ENCODE measurements around the gene DLG3.
"Not testable (repeated sequence)": the region's sequence is repeated elsewhere in the genome, so short reads cannot be mapped to it uniquely, and the experiment has no call there.

DLG3 gene

DNA sequence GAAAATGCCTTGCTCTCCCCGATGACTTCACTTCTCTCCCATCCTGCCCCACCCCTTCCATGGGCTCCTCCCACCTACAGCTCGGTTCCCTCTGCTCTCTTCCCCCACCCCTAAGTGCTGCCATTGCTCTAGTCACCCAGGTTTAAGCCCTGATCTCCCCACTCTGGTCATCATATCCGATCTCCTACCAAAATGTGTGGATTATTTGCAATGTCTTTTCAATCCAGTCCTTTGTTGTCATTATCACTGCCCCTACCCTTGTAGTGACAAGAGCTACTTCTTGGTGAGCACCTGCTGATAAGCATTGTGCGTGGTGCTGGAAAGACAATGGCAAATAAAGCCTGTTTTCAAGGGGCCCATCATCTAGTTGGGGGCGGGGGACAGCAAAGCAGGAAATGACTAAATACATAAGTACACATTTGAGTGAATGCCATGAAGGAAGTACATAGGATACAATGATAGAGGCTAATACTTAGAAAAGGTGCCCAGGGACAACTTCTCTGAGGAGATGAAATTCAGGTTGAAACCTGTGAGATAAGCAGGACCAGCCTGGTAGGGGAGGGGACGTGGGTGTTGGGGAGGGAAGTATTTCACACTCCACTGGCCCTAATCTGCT lies 63.8 kb downstream of the DLG3 start:
- Histone ChIP-seq H3K9me3 (ENCODE audit: control insufficient read depth in 2 of 2, low read length in 2 of 2) (no peaks in the 10 kb centered on the region), H3K27me3 (ENCODE audit: control insufficient read depth in 2 of 2, insufficient read depth in 2 of 2, low read length in 2 of 2) (no peaks in the 10 kb centered on the region), H3K4me1 (ENCODE audit: control insufficient read depth in 2 of 2, insufficient read depth in 2 of 2, low read length in 2 of 2) (peaks cover 0 to 6% of the 10 kb centered on the region in 2 donors), H3K4me3 (ENCODE audit: low read length in 2 of 2) (no peak overlapping the region), H3K9ac (ENCODE audit: low read depth in 1 of 2, low read length in 2 of 2) (no peak overlapping the region), H3K27ac (ENCODE audit: low read depth in 2 of 2, low read length in 2 of 2) (no peak overlapping the region), H3K36me3 (ENCODE audit: control insufficient read depth in 2 of 2, insufficient read depth in 2 of 2, low read length in 2 of 2) (peaks cover 3 to 11% of the 10 kb centered on the region in 2 donors)

DNA sequence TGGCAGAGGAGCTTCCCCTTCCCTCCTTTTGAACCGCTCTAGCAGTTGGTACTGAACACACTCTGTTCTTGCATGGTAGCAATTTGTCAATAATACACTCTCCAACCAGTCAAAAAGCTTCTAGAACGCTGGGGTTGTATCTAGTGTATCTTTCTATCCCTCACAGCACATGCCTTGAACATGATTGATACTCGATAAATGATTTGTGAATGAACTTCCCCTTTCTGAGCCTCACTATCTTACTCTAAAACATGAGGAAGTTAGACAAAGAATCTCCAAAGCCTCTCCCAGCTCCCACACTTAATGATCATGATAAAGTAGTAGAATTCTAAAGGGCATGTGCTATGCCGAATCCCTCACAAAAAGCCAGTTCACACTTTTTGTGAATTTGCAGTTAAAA lies 64.4 kb downstream of the DLG3 start:
- H3K9me3 ChIP-seq (ENCODE audit: control insufficient read depth in 2 of 2, low read length in 2 of 2) = no peaks in the 10 kb centered on the region
- no peak overlapping the region for H3K27ac ChIP-seq (ENCODE audit: low read depth in 2 of 2, low read length in 2 of 2)
- no peak overlapping the region for H3K4me3 ChIP-seq (ENCODE audit: low read length in 2 of 2)
- no peak overlapping the region for H3K9ac ChIP-seq (ENCODE audit: low read depth in 1 of 2, low read length in 2 of 2)
- peaks cover 0 to 5% of the 10 kb centered on the region in 2 donors for H3K36me3 ChIP-seq (ENCODE audit: control insufficient read depth in 2 of 2, insufficient read depth in 2 of 2, low read length in 2 of 2)
- H3K27me3 ChIP-seq (ENCODE audit: control insufficient read depth in 2 of 2, insufficient read depth in 2 of 2, low read length in 2 of 2) = no peaks in the 10 kb centered on the region
- peaks cover 0 to 6% of the 10 kb centered on the region in 2 donors for H3K4me1 ChIP-seq (ENCODE audit: control insufficient read depth in 2 of 2, insufficient read depth in 2 of 2, low read length in 2 of 2)

DNA sequence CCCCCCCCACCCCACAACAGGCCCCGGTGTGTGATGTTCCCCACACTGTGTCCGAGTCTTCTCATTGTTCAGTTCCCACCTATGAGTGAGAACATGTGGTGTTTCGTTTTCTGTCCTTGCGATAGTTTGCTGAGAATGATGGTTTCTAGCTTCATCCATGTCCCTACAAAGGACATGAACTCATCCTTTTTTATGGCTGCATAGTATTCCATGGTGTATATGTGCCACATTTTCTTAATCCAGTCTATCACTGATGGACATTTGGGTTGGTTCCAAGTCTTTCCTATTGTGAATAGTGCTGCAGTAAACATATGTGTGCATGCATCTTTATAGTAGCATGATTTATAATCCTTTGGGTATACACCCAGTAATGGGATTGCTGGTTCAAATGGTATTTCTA lies 70.6 kb downstream of the DLG3 start:
- H3K27ac ChIP-seq (ENCODE audit: low read depth in 2 of 2, low read length in 2 of 2); H3K4me1 ChIP-seq (ENCODE audit: control insufficient read depth in 2 of 2, insufficient read depth in 2 of 2, low read length in 2 of 2); H3K4me3 ChIP-seq (ENCODE audit: low read length in 2 of 2): not testable (repeated sequence)

DNA sequence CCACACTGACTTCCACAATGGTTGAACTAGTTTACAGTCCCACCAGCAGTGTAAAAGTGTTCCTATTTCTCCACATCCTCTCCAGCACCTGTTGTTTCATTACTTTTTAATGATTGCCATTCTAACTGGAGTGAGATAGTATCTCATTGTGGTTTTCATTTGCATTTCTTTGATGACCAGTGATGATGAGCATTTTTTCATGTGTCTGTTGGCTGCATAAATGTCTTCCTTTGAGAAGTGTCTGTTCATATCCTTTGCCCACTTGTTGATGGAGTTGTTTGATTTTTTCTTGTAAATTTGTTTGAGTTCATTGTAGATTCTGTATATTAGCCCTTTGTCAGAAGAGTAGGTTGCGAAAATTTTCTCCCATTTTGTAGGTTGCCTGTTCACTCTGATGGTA lies 71.1 kb downstream of the DLG3 start:
- H3K4me3 ChIP-seq (ENCODE audit: low read length in 2 of 2); H3K27me3 ChIP-seq (ENCODE audit: control insufficient read depth in 2 of 2, insufficient read depth in 2 of 2, low read length in 2 of 2); H3K9me3 ChIP-seq (ENCODE audit: control insufficient read depth in 2 of 2, low read length in 2 of 2); H3K9ac ChIP-seq (ENCODE audit: low read depth in 1 of 2, low read length in 2 of 2); H3K36me3 ChIP-seq (ENCODE audit: control insufficient read depth in 2 of 2, insufficient read depth in 2 of 2, low read length in 2 of 2); H3K4me1 ChIP-seq (ENCODE audit: control insufficient read depth in 2 of 2, insufficient read depth in 2 of 2, low read length in 2 of 2); H3K27ac ChIP-seq (ENCODE audit: low read depth in 2 of 2, low read length in 2 of 2): not testable (repeated sequence)

More for the DNA sequence above, 70.6 kb downstream of the DLG3 start:
- not testable (repeated sequence) for H3K27me3 ChIP-seq (ENCODE audit: control insufficient read depth in 2 of 2, insufficient read depth in 2 of 2, low read length in 2 of 2); H3K9ac ChIP-seq (ENCODE audit: low read depth in 1 of 2, low read length in 2 of 2); H3K9me3 ChIP-seq (ENCODE audit: control insufficient read depth in 2 of 2, low read length in 2 of 2); H3K36me3 ChIP-seq (ENCODE audit: control insufficient read depth in 2 of 2, insufficient read depth in 2 of 2, low read length in 2 of 2)

DNA sequence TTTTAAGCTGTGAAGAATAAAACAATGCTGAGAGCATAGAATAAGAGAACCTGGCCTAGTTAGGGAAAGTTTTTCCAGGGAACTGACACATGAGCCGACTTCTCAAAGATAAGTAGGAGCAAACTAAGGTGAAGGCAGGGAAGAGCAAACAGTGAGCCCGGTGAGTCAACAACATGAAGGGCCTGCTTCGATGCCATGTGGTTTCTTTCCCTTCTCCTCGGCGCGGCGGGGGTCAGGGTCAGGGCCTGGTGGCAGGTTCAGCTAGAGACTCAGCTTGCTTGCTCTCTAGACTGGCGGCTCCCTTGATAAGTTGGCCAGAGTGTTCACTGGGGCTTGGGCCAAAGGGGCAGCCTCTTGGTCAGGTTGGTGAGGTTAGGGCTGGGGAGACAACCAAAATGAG lies 81.1 kb downstream of the DLG3 start:
- Histone ChIP-seq H3K9me3 (ENCODE audit: control insufficient read depth in 2 of 2, low read length in 2 of 2) (no peaks in the 10 kb centered on the region), H3K27ac (ENCODE audit: low read depth in 2 of 2, low read length in 2 of 2) (no peak overlapping the region), H3K27me3 (ENCODE audit: control insufficient read depth in 2 of 2, insufficient read depth in 2 of 2, low read length in 2 of 2) (peaks cover 0 to 3% of the 10 kb centered on the region in 2 donors), H3K4me3 (ENCODE audit: low read length in 2 of 2) (no peak overlapping the region), H3K36me3 (ENCODE audit: control insufficient read depth in 2 of 2, insufficient read depth in 2 of 2, low read length in 2 of 2) (no peaks in the 10 kb centered on the region), H3K4me1 (ENCODE audit: control insufficient read depth in 2 of 2, insufficient read depth in 2 of 2, low read length in 2 of 2) (no peaks in the 10 kb centered on the region), H3K9ac (ENCODE audit: low read depth in 1 of 2, low read length in 2 of 2) (no peak overlapping the region)

DNA sequence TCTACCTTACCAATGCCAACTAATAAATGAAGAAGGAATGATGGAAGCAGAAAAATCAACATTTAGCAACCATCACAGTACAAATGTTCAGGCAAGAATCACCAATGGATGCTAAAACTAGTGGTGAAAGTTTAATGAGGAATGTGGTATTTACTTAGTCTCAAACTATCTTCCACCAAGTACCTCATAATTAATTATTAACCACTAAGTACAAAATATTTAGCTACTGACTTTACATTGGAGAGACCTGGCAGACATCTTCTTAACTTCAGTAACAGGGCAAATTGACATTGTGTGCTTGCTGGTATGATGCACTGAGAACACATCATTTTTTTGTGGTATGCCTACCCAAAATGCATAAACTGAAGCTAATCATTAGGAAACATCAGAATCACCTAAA lies 82.4 kb downstream of the DLG3 start:
- no peaks in the 10 kb centered on the region for H3K36me3 ChIP-seq (ENCODE audit: control insufficient read depth in 2 of 2, insufficient read depth in 2 of 2, low read length in 2 of 2)
- peaks cover 0 to 8% of the 10 kb centered on the region in 2 donors for H3K27me3 ChIP-seq (ENCODE audit: control insufficient read depth in 2 of 2, insufficient read depth in 2 of 2, low read length in 2 of 2)
- H3K9ac ChIP-seq (ENCODE audit: low read depth in 1 of 2, low read length in 2 of 2) = no peak overlapping the region
- no peaks in the 10 kb centered on the region for H3K9me3 ChIP-seq (ENCODE audit: control insufficient read depth in 2 of 2, low read length in 2 of 2)
- H3K27ac ChIP-seq (ENCODE audit: low read depth in 2 of 2, low read length in 2 of 2) = no peak overlapping the region
- H3K4me1 ChIP-seq (ENCODE audit: control insufficient read depth in 2 of 2, insufficient read depth in 2 of 2, low read length in 2 of 2) = no peaks in the 10 kb centered on the region
- no peak overlapping the region for H3K4me3 ChIP-seq (ENCODE audit: low read length in 2 of 2)

DNA sequence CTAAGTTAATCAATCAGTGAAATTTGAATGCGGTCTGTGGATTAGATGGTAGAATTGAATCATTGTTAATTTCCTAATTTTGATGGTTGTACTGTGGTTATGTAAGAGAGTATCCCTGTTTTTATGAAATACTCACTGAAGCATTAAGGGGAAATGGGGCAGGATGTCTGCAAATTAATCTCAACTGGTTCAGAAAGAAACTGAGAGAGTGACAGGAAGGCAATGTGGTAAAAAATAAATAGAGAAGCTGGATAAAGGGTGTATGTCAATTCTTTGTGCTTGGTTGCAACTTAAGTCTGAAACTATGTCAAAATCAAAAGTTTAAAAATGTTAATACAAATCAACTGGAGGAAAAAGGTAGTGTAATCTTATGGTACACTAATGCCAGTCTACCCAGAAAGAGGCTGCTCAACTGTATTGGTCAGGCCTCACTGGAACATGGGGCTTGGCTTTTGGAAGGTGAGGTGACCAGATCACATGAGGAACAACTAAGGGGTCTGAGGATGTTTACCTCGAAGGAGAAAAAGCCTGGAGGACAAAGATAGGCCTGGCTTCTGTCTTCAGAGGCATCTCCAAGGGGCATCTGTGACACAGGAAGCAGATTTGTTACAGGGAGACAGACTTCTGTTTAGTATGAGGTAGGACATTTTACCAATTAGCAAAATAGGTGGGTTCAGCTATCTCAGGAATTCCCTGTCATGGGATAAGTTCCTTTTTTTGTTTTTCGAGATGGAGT lies 83.1 kb downstream of the DLG3 start:
- Histone ChIP-seq H3K4me1 (ENCODE audit: control insufficient read depth in 2 of 2, insufficient read depth in 2 of 2, low read length in 2 of 2) (no peaks in the 10 kb centered on the region), H3K4me3 (ENCODE audit: low read length in 2 of 2) (no peak overlapping the region), H3K27me3 (ENCODE audit: control insufficient read depth in 2 of 2, insufficient read depth in 2 of 2, low read length in 2 of 2) (peaks cover 0 to 8% of the 10 kb centered on the region in 2 donors), H3K36me3 (ENCODE audit: control insufficient read depth in 2 of 2, insufficient read depth in 2 of 2, low read length in 2 of 2) (no peaks in the 10 kb centered on the region), H3K27ac (ENCODE audit: low read depth in 2 of 2, low read length in 2 of 2) (no peak overlapping the region), H3K9me3 (ENCODE audit: control insufficient read depth in 2 of 2, low read length in 2 of 2) (no peaks in the 10 kb centered on the region), H3K9ac (ENCODE audit: low read depth in 1 of 2, low read length in 2 of 2) (no peak overlapping the region)

DNA sequence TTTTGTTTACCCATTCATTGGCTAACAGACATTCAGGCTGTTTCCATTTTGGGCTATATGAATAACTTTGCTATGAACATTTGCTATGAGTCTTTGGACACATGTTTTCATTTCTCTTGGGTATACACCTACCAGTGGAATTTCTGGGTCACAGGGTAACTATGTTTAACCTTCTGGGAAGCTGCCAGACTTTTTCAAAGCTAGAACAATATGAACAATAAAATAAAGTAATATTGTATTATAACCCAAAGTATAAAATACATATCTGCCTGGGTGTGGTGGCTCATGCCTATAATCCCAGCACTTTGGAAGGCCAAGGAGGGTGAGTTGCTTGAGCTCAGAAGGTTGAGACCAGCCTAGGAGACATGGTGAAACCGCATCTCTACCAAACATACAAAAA lies 90.6 kb downstream of the DLG3 start:
- no peaks in the 10 kb centered on the region for H3K9me3 ChIP-seq (ENCODE audit: control insufficient read depth in 2 of 2, low read length in 2 of 2)
- no peak overlapping the region for H3K9ac ChIP-seq (ENCODE audit: low read depth in 1 of 2, low read length in 2 of 2)
- H3K27me3 ChIP-seq (ENCODE audit: control insufficient read depth in 2 of 2, insufficient read depth in 2 of 2, low read length in 2 of 2) = peaks cover 0 to 5% of the 10 kb centered on the region in 2 donors
- H3K36me3 ChIP-seq (ENCODE audit: control insufficient read depth in 2 of 2, insufficient read depth in 2 of 2, low read length in 2 of 2) = no peaks in the 10 kb centered on the region
- no peak overlapping the region for H3K4me3 ChIP-seq (ENCODE audit: low read length in 2 of 2)
- peak overlapping the region; percentile 60 to 61 for H3K27ac ChIP-seq (ENCODE audit: low read depth in 2 of 2, low read length in 2 of 2)
- H3K4me1 ChIP-seq (ENCODE audit: control insufficient read depth in 2 of 2, insufficient read depth in 2 of 2, low read length in 2 of 2) = no peaks in the 10 kb centered on the region

DNA sequence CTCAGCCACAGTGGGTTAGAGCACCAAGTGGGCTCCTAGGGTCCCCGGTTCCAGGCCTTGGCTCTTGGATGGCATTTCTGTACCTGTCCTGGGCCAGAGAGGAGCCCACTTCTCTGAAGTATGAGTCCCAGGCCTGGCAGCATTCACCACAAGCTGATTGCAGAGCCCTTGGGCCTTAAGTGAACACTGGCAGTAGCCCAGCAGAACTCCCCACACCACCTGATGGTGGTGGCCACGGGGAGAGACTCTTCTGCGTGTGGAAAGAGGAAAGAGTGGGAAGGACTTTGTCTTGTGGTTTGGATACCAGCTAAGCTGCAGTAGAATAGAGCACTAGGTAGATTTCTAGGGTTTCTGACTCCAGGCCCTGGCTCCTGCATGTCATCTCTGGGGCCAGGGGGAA lies 104.8 kb downstream of the DLG3 start:
- Histone ChIP-seq H3K9me3 (ENCODE audit: control insufficient read depth in 2 of 2, low read length in 2 of 2) (no peaks in the 10 kb centered on the region), H3K4me1 (ENCODE audit: control insufficient read depth in 2 of 2, insufficient read depth in 2 of 2, low read length in 2 of 2) (peaks cover 0 to 3% of the 10 kb centered on the region in 2 donors), H3K9ac (ENCODE audit: low read depth in 1 of 2, low read length in 2 of 2) (no peak overlapping the region), H3K27me3 (ENCODE audit: control insufficient read depth in 2 of 2, insufficient read depth in 2 of 2, low read length in 2 of 2) (peaks cover 0 to 3% of the 10 kb centered on the region in 2 donors), H3K27ac (ENCODE audit: low read depth in 2 of 2, low read length in 2 of 2) (no peak overlapping the region), H3K36me3 (ENCODE audit: control insufficient read depth in 2 of 2, insufficient read depth in 2 of 2, low read length in 2 of 2) (no peaks in the 10 kb centered on the region), H3K4me3 (ENCODE audit: low read length in 2 of 2) (no peak overlapping the region)

DNA sequence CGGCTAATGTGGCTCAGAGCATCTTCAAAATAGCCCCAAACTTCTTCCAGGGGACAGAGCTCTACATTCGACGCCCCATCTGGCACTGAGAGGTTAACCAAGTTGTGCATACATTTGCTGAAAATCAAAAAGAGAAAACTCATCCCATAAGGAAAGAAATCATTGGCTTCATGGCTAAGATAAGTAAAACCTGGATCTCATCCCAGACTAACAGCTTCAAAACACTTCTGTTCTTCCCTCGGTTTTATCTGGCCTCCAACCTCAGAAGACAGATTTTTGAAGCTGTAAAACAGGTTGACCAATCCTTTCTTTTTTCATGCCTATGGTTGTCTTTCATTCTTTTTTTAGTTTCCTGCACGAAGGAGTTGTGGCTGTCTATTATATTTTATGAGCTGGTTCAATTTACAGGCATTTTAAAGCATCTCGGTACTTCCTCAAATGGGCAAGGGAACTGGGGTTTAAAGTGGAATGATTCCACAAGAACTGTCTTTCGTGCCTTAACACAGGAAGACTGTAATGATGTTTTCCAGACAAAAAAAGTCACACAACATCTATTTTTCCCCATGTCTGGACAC lies 107.6 kb downstream of the DLG3 start:
- peak overlapping the region; percentile 45 to 46 for H3K27ac ChIP-seq (ENCODE audit: low read depth in 2 of 2, low read length in 2 of 2)
- no peaks in the 10 kb centered on the region for H3K36me3 ChIP-seq (ENCODE audit: control insufficient read depth in 2 of 2, insufficient read depth in 2 of 2, low read length in 2 of 2)
- peaks cover 0 to 3% of the 10 kb centered on the region in 2 donors for H3K4me1 ChIP-seq (ENCODE audit: control insufficient read depth in 2 of 2, insufficient read depth in 2 of 2, low read length in 2 of 2)
- no peak overlapping the region for H3K4me3 ChIP-seq (ENCODE audit: low read length in 2 of 2)
- H3K9me3 ChIP-seq (ENCODE audit: control insufficient read depth in 2 of 2, low read length in 2 of 2) = no peaks in the 10 kb centered on the region
- H3K27me3 ChIP-seq (ENCODE audit: control insufficient read depth in 2 of 2, insufficient read depth in 2 of 2, low read length in 2 of 2) = peaks cover 0 to 3% of the 10 kb centered on the region in 2 donors
- no peak overlapping the region for H3K9ac ChIP-seq (ENCODE audit: low read depth in 1 of 2, low read length in 2 of 2)

Measured in mucosa of rectum (tissue), 2 donors.